ENCODE results near the gene SUGT1.

DNA sequence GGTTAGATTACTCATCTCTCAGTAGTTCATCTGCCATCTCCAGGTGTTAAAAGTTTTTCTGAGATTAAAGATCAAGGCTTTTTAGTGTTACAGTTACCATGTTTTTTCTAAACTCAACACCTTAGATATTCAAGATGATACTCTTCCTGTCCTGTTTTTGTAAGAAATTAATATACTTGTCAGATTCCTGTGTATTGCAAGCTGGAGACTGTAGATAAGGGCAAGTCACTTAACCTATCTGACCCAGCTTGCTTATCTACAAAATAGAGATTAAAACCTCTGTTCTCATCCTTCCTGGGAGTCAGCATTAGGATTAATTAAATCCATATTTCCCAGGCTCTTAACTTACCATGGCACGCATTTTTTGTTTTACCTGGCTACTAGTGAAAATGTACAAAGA lies 25.2 kb downstream of the SUGT1 start:
- TF ChIP-seq, protein P1, sequence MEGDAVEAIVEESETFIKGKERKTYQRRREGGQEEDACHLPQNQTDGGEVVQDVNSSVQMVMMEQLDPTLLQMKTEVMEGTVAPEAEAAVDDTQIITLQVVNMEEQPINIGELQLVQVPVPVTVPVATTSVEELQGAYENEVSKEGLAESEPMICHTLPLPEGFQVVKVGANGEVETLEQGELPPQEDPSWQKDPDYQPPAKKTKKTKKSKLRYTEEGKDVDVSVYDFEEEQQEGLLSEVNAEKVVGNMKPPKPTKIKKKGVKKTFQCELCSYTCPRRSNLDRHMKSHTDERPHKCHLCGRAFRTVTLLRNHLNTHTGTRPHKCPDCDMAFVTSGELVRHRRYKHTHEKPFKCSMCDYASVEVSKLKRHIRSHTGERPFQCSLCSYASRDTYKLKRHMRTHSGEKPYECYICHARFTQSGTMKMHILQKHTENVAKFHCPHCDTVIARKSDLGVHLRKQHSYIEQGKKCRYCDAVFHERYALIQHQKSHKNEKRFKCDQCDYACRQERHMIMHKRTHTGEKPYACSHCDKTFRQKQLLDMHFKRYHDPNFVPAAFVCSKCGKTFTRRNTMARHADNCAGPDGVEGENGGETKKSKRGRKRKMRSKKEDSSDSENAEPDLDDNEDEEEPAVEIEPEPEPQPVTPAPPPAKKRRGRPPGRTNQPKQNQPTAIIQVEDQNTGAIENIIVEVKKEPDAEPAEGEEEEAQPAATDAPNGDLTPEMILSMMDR (IDR thresholded peaks at IDR 0.05) = no peak
- no peak for TF ChIP-seq EHMT2 (IDR thresholded peaks at IDR 0.05; ENCODE audit: low read depth)
- TF ChIP-seq, protein P2, sequence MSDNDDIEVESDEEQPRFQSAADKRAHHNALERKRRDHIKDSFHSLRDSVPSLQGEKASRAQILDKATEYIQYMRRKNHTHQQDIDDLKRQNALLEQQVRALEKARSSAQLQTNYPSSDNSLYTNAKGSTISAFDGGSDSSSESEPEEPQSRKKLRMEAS (IDR thresholded peaks at IDR 0.05) = no peak
- TF ChIP-seq ESRRA (IDR thresholded peaks at IDR 0.05; ENCODE audit: borderline replicate concordance, low read length) = no peak
- no peak for TF ChIP-seq EP300 (IDR thresholded peaks at IDR 0.05)
- no peak for TF ChIP-seq CBX2 (IDR thresholded peaks at IDR 0.05; ENCODE audit: borderline replicate concordance, low read depth)
- TF ChIP-seq CHD2 (IDR thresholded peaks at IDR 0.05; ENCODE audit: low read length, partially characterized antibody) = no peak
- TF ChIP-seq, protein P3, sequence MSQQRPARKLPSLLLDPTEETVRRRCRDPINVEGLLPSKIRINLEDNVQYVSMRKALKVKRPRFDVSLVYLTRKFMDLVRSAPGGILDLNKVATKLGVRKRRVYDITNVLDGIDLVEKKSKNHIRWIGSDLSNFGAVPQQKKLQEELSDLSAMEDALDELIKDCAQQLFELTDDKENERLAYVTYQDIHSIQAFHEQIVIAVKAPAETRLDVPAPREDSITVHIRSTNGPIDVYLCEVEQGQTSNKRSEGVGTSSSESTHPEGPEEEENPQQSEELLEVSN (IDR thresholded peaks at IDR 0.05; ENCODE audit: borderline replicate concordance, low read depth) = no peak
- TF ChIP-seq CHD4 (IDR thresholded peaks at IDR 0.05; ENCODE audit: borderline replicate concordance) = no peak
- no peak for TF ChIP-seq CEBPB (IDR thresholded peaks at IDR 0.05)
- no peak for TF ChIP-seq BHLHE40 (IDR thresholded peaks at IDR 0.05; ENCODE audit: low read depth, low read length)

Measured in A549 (cell line).